CD4-positive, alpha-beta T cell treated with Interleukin-15 for 1 hour (primary cell): Measurements from ENCODE around the gene WDR72.
"Not testable (repeated sequence)": the region's sequence is repeated elsewhere in the genome, so short reads cannot be mapped to it uniquely, and the experiment has no call there.

Source experiments
- DNase-seq: peaks from one replicate; pipeline ENCODE4 v3.0.0-alpha.2; 2020

The WDR72 gene

GRCh38 chr15:53695365-53695764 is 64.1 kb downstream of the WDR72 start:
- DNase-seq = no peak

- no peak for DNase-seq
These were observed 65.0 kb downstream of the WDR72 start for GRCh38 chr15:53694476-53694874.

GRCh38 chr15:53693729-53694475 is 65.6 kb downstream of the WDR72 start:
- no peak for DNase-seq

DNA sequence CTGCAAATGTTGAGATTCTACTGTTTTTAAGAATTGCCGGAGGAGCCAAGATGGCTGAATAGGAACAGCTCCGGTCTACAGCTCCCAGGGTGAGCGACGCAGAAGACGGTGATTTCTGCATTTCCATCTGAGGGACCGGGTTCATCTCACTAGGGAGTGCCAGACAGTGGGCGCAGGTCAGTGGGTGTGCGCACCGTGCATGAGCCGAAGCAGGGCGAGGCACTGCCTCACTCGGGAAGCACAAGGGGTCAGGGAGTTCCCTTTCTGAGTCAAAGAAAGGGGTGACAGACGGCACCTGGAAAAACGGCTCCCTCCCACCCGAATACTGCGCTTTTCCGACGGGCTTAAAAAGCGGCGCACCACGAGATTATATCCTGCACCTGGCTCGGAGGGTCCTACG is 75.3 kb downstream of the WDR72 start:
- not testable (repeated sequence) for DNase-seq

- DNase-seq = no peak
These were observed 78.4 kb downstream of the WDR72 start for GRCh38 chr15:53681056-53681455.

DNA sequence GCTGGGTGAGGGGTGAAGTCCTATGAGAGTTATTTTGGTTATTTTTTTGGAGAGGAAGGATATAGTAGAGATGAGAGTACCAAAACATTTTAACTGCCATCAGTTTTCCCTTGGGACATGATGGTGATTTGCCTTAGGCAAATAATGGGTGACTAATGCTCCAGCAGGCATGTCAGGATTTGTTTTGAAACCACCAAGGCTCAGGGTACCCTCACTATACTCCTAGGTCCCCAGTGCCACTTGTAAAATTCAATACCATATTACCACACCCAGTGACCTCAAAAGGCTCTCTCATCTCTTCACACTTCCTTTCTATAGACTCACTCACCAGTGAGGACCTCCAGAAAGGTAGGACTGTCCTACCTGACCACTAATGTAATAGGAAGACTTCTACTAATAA is 83.6 kb downstream of the WDR72 start:
- no peak for DNase-seq

- DNase-seq = no peak
These were observed 87.9 kb downstream of the WDR72 start for GRCh38 chr15:53671545-53671944.

GRCh38 chr15:53670701-53671100 is 88.8 kb downstream of the WDR72 start:
- DNase-seq = no peak

DNA sequence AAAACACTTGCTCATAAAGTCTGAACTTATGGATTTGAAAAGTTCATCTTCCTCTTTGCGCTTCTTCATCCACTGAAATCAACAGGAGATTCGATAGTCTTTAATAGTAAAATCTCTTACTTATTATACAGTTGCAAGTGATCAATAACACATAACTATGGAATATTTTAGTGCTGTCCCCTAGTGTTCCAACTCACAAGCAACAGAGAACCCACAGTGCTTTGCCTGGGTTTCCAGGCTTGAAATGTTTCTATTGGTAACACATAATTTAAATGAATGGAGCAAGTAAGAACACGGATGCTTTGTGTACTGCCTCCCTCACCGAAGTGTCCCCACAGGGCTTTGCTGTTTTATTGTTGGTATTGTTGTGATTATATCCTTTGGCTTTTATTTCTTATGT is 93.5 kb downstream of the WDR72 start:
- DNase-seq = no peak

DNA sequence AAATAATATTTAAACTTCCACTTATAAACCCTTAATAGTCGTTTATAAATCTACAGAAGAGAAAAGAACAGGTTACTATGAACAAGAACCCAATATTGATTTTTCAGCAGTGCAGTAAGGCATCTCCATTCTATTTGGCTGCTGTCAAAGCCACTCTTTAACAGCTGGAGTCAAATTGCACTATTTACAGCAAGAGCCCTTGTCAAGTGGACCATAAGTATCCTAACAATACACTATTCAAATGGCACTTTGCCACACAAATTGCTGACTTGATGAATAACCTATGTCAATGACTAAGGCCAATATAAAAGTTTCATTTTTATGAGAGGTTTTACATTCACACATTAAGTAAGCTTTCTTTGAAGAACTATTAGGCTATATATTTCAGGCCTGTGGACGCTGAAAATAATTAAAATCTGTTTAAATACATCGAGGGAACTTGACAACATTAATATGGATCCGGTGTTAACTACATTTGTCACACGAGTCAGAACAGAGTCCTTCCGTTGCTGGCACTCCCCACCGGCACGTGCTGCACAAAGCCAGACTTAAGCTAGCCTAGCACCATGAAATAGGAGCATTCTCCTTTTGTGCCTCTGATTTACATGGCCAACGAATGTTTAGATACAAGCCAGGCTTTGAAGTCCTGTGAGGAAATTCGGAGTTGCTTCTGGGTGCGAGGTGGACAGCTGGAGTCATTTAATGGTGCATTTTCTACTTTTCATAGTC is 100.5 kb downstream of the WDR72 start:
- DNase-seq = no peak

DNA sequence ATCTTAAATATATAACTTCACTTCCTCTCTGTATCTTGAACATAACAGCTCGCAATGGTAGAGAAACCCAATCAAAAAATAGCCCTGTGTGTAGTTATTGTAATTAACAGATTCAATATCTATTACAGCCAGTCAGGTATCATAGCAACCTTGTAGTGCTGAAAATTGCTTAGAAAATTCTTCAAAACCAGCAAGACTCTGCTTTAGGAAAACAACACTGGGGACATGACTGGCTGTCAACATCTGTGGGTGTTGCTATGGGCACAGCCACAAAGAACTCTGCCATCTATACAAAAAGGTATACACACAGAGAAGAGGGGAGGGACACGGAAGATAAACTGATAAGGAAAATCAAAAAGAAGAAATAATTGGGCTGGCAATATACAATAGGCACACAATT is 101.2 kb downstream of the WDR72 start:
- no peak for DNase-seq

DNA sequence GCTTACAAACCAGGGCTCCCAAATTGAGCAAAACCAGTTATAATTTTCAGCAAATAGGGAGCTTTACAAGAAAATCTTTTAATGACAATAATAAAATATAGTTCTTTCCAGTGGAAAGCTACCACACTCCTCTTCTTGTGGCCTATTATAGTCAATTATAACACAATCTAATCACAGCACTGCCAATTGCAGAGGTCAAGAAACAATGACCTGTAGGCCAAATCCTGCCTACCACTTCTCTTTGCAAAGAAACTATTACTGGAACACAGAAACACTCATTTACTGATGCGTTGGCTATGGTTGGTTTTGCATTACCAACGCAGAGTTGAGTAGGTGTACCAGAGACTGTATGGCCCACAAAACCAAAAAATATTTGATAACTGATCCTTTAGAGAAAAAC is 110.5 kb downstream of the WDR72 start:
- no peak for DNase-seq

- no peak for DNase-seq
These were observed 114.8 kb downstream of the WDR72 start for GRCh38 chr15:53644660-53645059.

- DNase-seq = no peak
These were observed 124.9 kb downstream of the WDR72 start for GRCh38 chr15:53634517-53635106.

DNA sequence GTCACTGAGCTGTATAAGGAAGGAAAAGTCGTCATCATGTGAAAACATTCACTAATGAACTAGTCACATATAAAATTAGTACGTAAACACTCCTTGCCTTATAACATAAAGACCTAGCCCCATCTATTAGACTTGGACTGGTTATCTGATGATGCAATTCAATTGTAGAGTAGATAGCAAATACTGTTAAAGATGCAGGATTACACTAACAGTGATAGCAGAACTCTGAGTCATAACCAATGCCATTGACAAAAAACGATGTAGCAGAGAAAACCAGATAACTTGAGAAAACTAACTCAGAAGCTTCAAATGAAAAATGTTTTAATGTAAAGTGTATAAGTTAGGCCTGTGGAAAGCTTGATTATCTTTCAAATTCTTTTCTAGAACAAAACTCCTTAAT is 132.2 kb downstream of the WDR72 start:
- DNase-seq = no peak

- DNase-seq = no peak
These were observed 133.3 kb downstream of the WDR72 start for GRCh38 chr15:53625962-53626845.

DNA sequence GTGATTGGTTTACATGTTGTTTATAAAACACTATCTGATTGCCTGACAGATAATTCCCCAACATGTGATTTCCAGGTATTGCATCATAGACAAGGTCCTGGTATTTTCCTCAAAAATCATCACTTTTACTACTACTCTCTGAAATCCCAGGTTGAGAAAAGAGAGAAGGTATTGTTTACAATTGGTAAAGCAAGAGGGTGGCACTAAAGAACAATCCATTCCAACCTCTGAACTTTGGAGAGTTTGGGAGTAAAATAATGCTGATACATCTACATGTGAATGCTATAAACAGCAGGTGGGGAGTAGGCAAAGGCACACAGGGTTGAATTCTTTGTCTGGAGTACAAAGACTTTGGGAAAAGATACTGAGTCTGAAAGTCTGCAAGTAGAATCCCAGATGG is 134.2 kb downstream of the WDR72 start:
- DNase-seq = no peak

GRCh38 chr15:53618461-53618860 is 141.0 kb downstream of the WDR72 start:
- DNase-seq = no peak

GRCh38 chr15:53611145-53611920 is 148.1 kb downstream of the WDR72 start:
- no peak for DNase-seq

DNA sequence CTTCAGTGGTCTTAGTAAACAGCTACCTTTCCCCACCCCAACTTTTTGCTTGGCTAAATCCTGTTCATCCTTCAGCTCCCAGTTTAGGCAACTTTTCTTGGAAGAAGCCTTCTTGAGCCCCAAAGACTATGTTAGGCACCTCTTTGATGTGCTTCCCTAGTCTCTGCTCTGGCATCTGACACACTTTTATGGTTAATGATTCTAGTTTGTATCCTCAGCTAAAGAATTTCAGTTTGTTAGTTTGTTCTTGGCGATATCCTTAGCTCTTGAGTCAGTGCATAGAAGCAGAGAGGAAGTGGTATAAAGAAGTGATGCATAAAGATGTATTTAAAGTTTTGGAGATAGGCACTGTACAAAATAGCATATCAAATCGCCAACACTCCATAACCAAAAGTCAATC is 168.4 kb downstream of the WDR72 start:
- DNase-seq = no peak

DNA sequence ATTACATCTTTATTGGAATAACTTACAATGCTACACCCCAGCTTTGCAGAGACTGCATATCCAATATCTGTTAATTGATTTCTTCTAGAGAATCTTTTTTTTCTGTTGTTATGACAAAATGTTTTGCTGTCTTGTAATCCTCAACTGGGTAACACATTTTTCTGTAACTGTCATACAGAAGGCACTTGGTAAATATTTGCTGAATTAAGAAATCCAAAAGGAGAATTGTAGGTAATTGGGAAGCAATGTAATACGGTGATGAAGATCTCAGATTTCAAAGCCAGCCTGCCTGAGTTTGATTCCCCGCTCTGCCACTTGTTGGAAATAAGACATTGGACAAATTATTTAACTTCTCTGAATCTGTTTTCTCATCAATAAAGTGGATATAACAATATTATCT is 169.1 kb downstream of the WDR72 start:
- DNase-seq = no peak

DNA sequence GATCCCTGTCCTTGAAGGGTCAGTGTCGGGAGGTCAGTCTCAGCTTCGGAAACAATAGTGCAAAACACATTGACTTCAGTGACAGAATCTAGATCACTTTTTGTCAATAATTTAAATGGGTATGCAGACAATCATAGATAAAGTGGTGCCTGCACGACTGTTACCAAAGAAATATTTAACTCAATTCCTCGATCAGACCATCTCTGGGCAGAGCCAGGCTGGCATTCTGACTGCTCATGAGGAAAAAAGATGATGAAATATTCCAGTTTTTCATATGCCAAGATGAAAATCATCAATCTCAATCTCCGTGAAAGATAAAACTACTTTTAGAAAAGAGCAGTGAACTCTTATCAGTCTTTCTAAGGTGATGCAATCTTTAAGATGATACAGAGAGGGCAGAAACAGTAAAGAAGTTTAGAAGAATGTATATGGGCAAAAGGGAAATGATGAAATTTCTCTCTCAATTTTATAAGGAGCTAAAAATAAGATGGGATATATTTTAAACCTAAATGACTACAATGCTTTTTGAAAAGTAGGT is 169.9 kb downstream of the WDR72 start:
- no peak for DNase-seq
